Osteocyte (in vitro differentiated cells): Measurements from ENCODE around the gene KCNK4. TPM values are rescaled to one million over a fixed set of nuclear protein-coding genes. Genes with fewer than 3 reads are reported as not detected.
"Not testable (repeated sequence)": the region's sequence is repeated elsewhere in the genome, so short reads cannot be mapped to it uniquely, and the experiment has no call there.

Experiments used
- DNase-seq: peaks from one replicate; pipeline ENCODE4 v3.0.0; 2021; ENCODE audit warnings: mixed read lengths; ENCODE audit not compliant: unreplicated experiment; ENCODE audit errors: extremely low spot score
- H3K27ac Mint-ChIP-seq: one replicate; pipeline ENCODE4 v1.8.0; 2021; ENCODE audit warnings: mild to moderate bottlenecking, mixed read lengths; ENCODE audit not compliant: unreplicated experiment
- H3K27me3 Mint-ChIP-seq: one replicate; pipeline ENCODE4 v1.8.0; 2021; ENCODE audit warnings: mixed read lengths; ENCODE audit not compliant: unreplicated experiment
- H3K36me3 Mint-ChIP-seq: one replicate; pipeline ENCODE4 v1.8.0; 2021; ENCODE audit warnings: mixed read lengths; ENCODE audit not compliant: unreplicated experiment
- H3K4me1 Mint-ChIP-seq: one replicate; pipeline ENCODE4 v1.8.0; 2021; ENCODE audit warnings: mixed read lengths; ENCODE audit not compliant: unreplicated experiment
- H3K4me3 Mint-ChIP-seq: one replicate; pipeline ENCODE4 v1.8.0; 2021; ENCODE audit warnings: mild to moderate bottlenecking, moderate library complexity, mixed read lengths; ENCODE audit not compliant: unreplicated experiment
- H3K9me3 Mint-ChIP-seq: one replicate; pipeline ENCODE4 v1.8.0; 2021; ENCODE audit warnings: mixed read lengths; ENCODE audit not compliant: unreplicated experiment
- CTCF ChIP-seq: fragments of 200-600 bp; sonication (generic); IDR thresholded peaks from 2 replicates; pipeline ENCODE4 v1.5.0; 2021; ENCODE audit warnings: antibody characterized with exemption, mild to moderate bottlenecking, moderate library complexity
- total RNA-seq: library from RNA; stranded (reverse); gene quantifications from 2 replicates; pipeline ENCODE4 v1.2.1, GENCODE V29; 2021

The KCNK4 gene
- total RNA-seq, 1 donor from 2014 or later, result 0.43 TPM

DNA sequence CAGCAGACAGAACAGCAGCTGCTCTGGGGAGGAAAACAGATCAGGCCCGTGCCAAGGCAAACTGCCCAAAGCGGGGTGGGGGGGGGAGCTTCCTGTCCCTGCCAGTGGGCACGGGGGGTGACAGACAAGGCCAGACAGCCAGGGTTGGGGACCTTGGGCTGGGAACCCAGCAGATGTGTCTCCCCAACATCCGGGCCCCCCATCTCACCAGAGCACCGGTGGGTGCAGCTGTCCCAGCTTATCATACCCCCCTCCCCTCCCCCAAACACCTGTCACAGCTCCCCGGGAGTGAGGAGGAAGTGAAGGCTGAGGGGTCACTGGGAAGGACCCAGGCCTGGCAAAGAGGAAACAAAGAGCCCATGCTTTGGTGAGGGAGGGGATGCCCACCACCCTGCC lies 45.7 kb upstream of the KCNK4 start:
- DNase-seq, result no peak
- Mint-ChIP-seq H3K4me3 (peak overlapping the region; percentile 90), H3K9me3 (no peaks in the 10 kb centered on the region), H3K27ac (peak overlapping the region; percentile 93), H3K4me1 (peaks cover 35% of the 10 kb centered on the region), H3K36me3 (peaks cover 12% of the 10 kb centered on the region), H3K27me3 (no peaks in the 10 kb centered on the region)
- TF ChIP-seq CTCF, result no peak

GRCh38 chr11:64245797-64246620 lies 45.1 kb upstream of the KCNK4 start:
- peak overlapping the region; percentile 90 for H3K4me3 Mint-ChIP-seq
- no peak for TF ChIP-seq CTCF

DNA sequence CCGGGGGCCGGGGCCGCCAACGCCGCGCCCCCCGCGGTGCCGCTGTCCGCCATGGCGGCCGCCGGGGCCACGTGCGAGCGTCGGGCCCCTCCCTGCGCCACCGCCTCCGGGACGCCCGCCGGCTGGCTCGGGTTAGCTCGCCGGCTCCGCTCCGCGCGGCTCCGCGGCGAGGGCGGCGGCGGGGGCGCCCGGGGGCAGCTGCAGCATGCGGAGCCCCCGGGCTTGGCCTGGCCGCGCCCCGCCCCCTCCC lies 44.6 kb upstream of the KCNK4 start:
- DNase-seq, H3K27me3 Mint-ChIP-seq: not testable (repeated sequence)

More at GRCh38 chr11:64245797-64246620, 45.1 kb upstream of the KCNK4 start:
- Mint-ChIP-seq H3K4me1 (peaks cover 35% of the 10 kb centered on the region), H3K9me3 (no peaks in the 10 kb centered on the region), H3K27ac (peak overlapping the region; percentile 93), H3K36me3 (peaks cover 12% of the 10 kb centered on the region), H3K27me3 (no peaks in the 10 kb centered on the region)
- peak; percentile 95 for DNase-seq

GRCh38 chr11:64246871-64247728 lies 44.0 kb upstream of the KCNK4 start, which contains the start of gene PPP1R14B:
PPP1R14B (minus strand) TSS chr11:64246943; CDS start chr11:64246673, 270 bp downstream.
- Mint-ChIP-seq H3K27me3 (no peaks in the 10 kb centered on the region), H3K4me1 (peaks cover 39% of the 10 kb centered on the region), H3K4me3 (peak within 1 kb of the TSS; percentile 90), H3K9me3 (no peaks in the 10 kb centered on the region), H3K27ac (peak within 1 kb of the TSS; percentile 93), H3K36me3 (peaks cover 12% of the 10 kb centered on the region)
- DNase-seq, result peak; percentile 95
- TF ChIP-seq CTCF, result peak; percentile 16

More for the DNA sequence above, 44.6 kb upstream of the KCNK4 start:
- Mint-ChIP-seq H3K4me1 (peaks cover 34% of the 10 kb centered on the region), H3K4me3 (peak overlapping the region; percentile 82), H3K36me3 (peaks cover 12% of the 10 kb centered on the region)
- H3K27ac Mint-ChIP-seq, H3K9me3 Mint-ChIP-seq: not testable (repeated sequence)

- H3K36me3 Mint-ChIP-seq, result peaks cover 10% of the 10 kb centered on the region
- TF ChIP-seq CTCF, result no peak
- peak overlapping the region; percentile 75 for H3K27ac Mint-ChIP-seq
- H3K4me3 Mint-ChIP-seq, result peak overlapping the region; percentile 82
- no peaks in the 10 kb centered on the region for H3K27me3 Mint-ChIP-seq
- no peak for DNase-seq
- H3K9me3 Mint-ChIP-seq, result no peaks in the 10 kb centered on the region
- peaks cover 35% of the 10 kb centered on the region for H3K4me1 Mint-ChIP-seq
Observed at GRCh38 chr11:64247729-64248531, 43.2 kb upstream of the KCNK4 start.
